NCI-H69 (cell line): Measurements from ENCODE around the gene STON1.
"Not testable (repeated sequence)": the region's sequence is repeated elsewhere in the genome, so short reads cannot be mapped to it uniquely, and the experiment has no call there.

ENCODE experiments used
- DNase-seq: peaks from one replicate; lab custom pipeline; 2025; lab: John Stamatoyannopoulos, UW

The STON1 gene

GRCh38 chr2:48530033-48530811, at the start of gene STON1:
Gene STON1 (plus strand): TSS chr2:48530154. CDS start chr2:48580634, 50,480 bp downstream.
- DNase-seq, result peak; percentile 59

GRCh38 chr2:48480526-48480925, 49.4 kb upstream of the STON1 start:
- DNase-seq, result no peak

- no peak for DNase-seq
Observed at GRCh38 chr2:48482313-48482712, 47.6 kb upstream of the STON1 start.

- peak; percentile 51 for DNase-seq
Observed at GRCh38 chr2:48482769-48483168, 47.2 kb upstream of the STON1 start.

GRCh38 chr2:48483506-48483905, 46.4 kb upstream of the STON1 start:
- DNase-seq, result no peak

GRCh38 chr2:48483916-48484315, 46.0 kb upstream of the STON1 start:
- DNase-seq, result no peak

GRCh38 chr2:48488545-48488944, 41.4 kb upstream of the STON1 start:
- no peak for DNase-seq

GRCh38 chr2:48496849-48497248, 33.1 kb upstream of the STON1 start:
- DNase-seq, result no peak

GRCh38 chr2:48504647-48505327, 25.2 kb upstream of the STON1 start:
- no peak for DNase-seq

GRCh38 chr2:48507111-48507510, 22.8 kb upstream of the STON1 start:
- DNase-seq, result no peak

GRCh38 chr2:48508461-48509124, 21.4 kb upstream of the STON1 start:
- DNase-seq, result no peak

- no peak for DNase-seq
Observed at GRCh38 chr2:48510329-48510728, 19.6 kb upstream of the STON1 start.

GRCh38 chr2:48511849-48512470, 18.0 kb upstream of the STON1 start:
- DNase-seq, result no peak

GRCh38 chr2:48512571-48512970, 17.4 kb upstream of the STON1 start:
- no peak for DNase-seq

- DNase-seq, result no peak
Observed at GRCh38 chr2:48514348-48515003, 15.5 kb upstream of the STON1 start.

- no peak for DNase-seq
Observed at GRCh38 chr2:48515513-48515985, 14.4 kb upstream of the STON1 start.

- DNase-seq, result no peak
Observed at GRCh38 chr2:48519593-48519992, 10.4 kb upstream of the STON1 start.

GRCh38 chr2:48524756-48525155, 5.2 kb upstream of the STON1 start:
- DNase-seq, result not testable (repeated sequence)

- DNase-seq, result no peak
Observed at GRCh38 chr2:48525269-48525943, 4.5 kb upstream of the STON1 start.

- no peak for DNase-seq
Observed at GRCh38 chr2:48527226-48527885, 2.6 kb upstream of the STON1 start.

- no peak for DNase-seq
Observed at GRCh38 chr2:48528431-48528830, 1.5 kb upstream of the STON1 start.
